ENCODE data around the gene SLC20A1.
A peak's percentile ranks its signal among the peaks of the same experiment; 100 is the strongest.

GRCh38 chr2:112708968-112709367 lies 63.2 kb downstream of the SLC20A1 start:
- TF ChIP-seq CTCF (IDR thresholded peaks at IDR 0.05; ENCODE audit: low read depth, low read length, poor library complexity, severe bottlenecking), result no peak
- 0 out of 2 replicates have a peak, but pooled peaks have one; percentile 28 for TF ChIP-seq EZH2phosphoT487 (IDR thresholded peaks at IDR 0.05; ENCODE audit: borderline replicate concordance, low read length)
